ENCODE measurements around the gene CR1L. TPM values are rescaled to one million over a fixed set of nuclear protein-coding genes. Genes with fewer than 3 reads are reported as not detected.

Gene CR1L
- total RNA-seq, 1 donor from 2014 or later = not detected

- H3K27ac Mint-ChIP-seq = no peak overlapping the region
- H3K4me1 Mint-ChIP-seq = no peaks in the 10 kb centered on the region
Observed at GRCh38 chr1:207649865-207650580, 5.1 kb downstream of the CR1L start.

GRCh38 chr1:207651583-207651982, 6.7 kb downstream of the CR1L start:
- H3F3A ChIP-seq (ENCODE audit: low read depth) = no peaks in the 10 kb centered on the region
- no peak overlapping the region for H3K4me3 ChIP-seq
- no peak overlapping the region for H2AFZ ChIP-seq (replicated peaks)
- no peaks in the 10 kb centered on the region for H3K36me3 ChIP-seq
- H3K27me3 ChIP-seq = no peaks in the 10 kb centered on the region
- H3K27ac Mint-ChIP-seq = no peak overlapping the region
- H3K79me2 ChIP-seq (ENCODE audit: low read depth) = no peaks in the 10 kb centered on the region
- no peaks in the 10 kb centered on the region for H3K36me3 Mint-ChIP-seq
- H3K4me3 Mint-ChIP-seq = no peak overlapping the region
- no peak overlapping the region for H3K9ac ChIP-seq
- H3K4me2 ChIP-seq = no peak overlapping the region
- H3K27ac ChIP-seq = no peak overlapping the region
- peaks cover 23% of the 10 kb centered on the region for H3K4me1 ChIP-seq
- H3K4me1 Mint-ChIP-seq = no peaks in the 10 kb centered on the region
- H3K27me3 Mint-ChIP-seq (ENCODE audit: insufficient read depth, low read depth) = peaks cover 2% of the 10 kb centered on the region
- TF ChIP-seq CTCF (IDR thresholded peaks at IDR 0.05) (no peak), EZH2phosphoT487 (IDR thresholded peaks at IDR 0.05) (no peak), EZH2 (IDR thresholded peaks at IDR 0.05) (no peak)
- H3K9me3 ChIP-seq (ENCODE audit: low read depth) = no peaks in the 10 kb centered on the region
- H3K9me3 Mint-ChIP-seq = no peaks in the 10 kb centered on the region
- DNase-seq (ENCODE audit: low spot score) = no peak
- H4K20me1 ChIP-seq (ENCODE audit: low read depth) = no peaks in the 10 kb centered on the region

More at GRCh38 chr1:207649865-207650580, 5.1 kb downstream of the CR1L start:
- no peak overlapping the region for H3K27ac ChIP-seq
- TF ChIP-seq EZH2 (IDR thresholded peaks at IDR 0.05) (no peak), CTCF (IDR thresholded peaks at IDR 0.05) (no peak), EZH2phosphoT487 (IDR thresholded peaks at IDR 0.05) (no peak)
- DNase-seq (ENCODE audit: low spot score) = no peak
- no peak overlapping the region for H3K9ac ChIP-seq
- Mint-ChIP-seq H3K36me3 (no peaks in the 10 kb centered on the region), H3K4me3 (no peak overlapping the region), H3K27me3 (ENCODE audit: insufficient read depth, low read depth) (peaks cover 2% of the 10 kb centered on the region), H3K9me3 (no peaks in the 10 kb centered on the region)
- H3K79me2 ChIP-seq (ENCODE audit: low read depth) = no peaks in the 10 kb centered on the region
- no peaks in the 10 kb centered on the region for H3K9me3 ChIP-seq (ENCODE audit: low read depth)
- H2AFZ ChIP-seq (replicated peaks) = no peak overlapping the region
- H3F3A ChIP-seq (ENCODE audit: low read depth) = no peaks in the 10 kb centered on the region
- H3K4me3 ChIP-seq = no peak overlapping the region
- H4K20me1 ChIP-seq (ENCODE audit: low read depth) = no peaks in the 10 kb centered on the region
- peak overlapping the region; percentile 6 for H3K4me2 ChIP-seq
- H3K27me3 ChIP-seq = no peaks in the 10 kb centered on the region
- H3K4me1 ChIP-seq = peaks cover 23% of the 10 kb centered on the region
- H3K36me3 ChIP-seq = no peaks in the 10 kb centered on the region

GRCh38 chr1:207654320-207654719, 9.4 kb downstream of the CR1L start:
- no peak for DNase-seq (ENCODE audit: low spot score)
- H3F3A ChIP-seq (ENCODE audit: low read depth) = no peaks in the 10 kb centered on the region

More at GRCh38 chr1:207654320-207654719, 9.4 kb downstream of the CR1L start:
- Histone ChIP-seq H4K20me1 (ENCODE audit: low read depth) (no peaks in the 10 kb centered on the region), H3K9me3 (ENCODE audit: low read depth) (no peaks in the 10 kb centered on the region), H2AFZ (replicated peaks) (no peak overlapping the region), H3K27ac (no peak overlapping the region), H3K9ac (no peak overlapping the region), H3K36me3 (no peaks in the 10 kb centered on the region), H3K79me2 (ENCODE audit: low read depth) (no peaks in the 10 kb centered on the region), H3K27me3 (no peaks in the 10 kb centered on the region), H3K4me2 (no peak overlapping the region), H3K4me3 (no peak overlapping the region), H3K4me1 (peaks cover 6% of the 10 kb centered on the region)
- Mint-ChIP-seq H3K4me1 (no peaks in the 10 kb centered on the region), H3K27ac (no peak overlapping the region), H3K27me3 (ENCODE audit: insufficient read depth, low read depth) (no peaks in the 10 kb centered on the region), H3K4me3 (no peak overlapping the region), H3K36me3 (no peaks in the 10 kb centered on the region), H3K9me3 (no peaks in the 10 kb centered on the region)
- TF ChIP-seq EZH2phosphoT487 (IDR thresholded peaks at IDR 0.05) (no peak), CTCF (IDR thresholded peaks at IDR 0.05) (peak; percentile 24), EZH2 (IDR thresholded peaks at IDR 0.05) (no peak)
